HEK293 (cell line): ENCODE measurements around the gene NEMP1.

Experiments
- CTCF ChIA-PET: fragments of 350-600 bp; formaldehyde crosslinking; extraction: SDS; loops from one replicate; lab custom pipeline; 2021; ENCODE audit warnings: antibody characterized with exemption; lab: Yijun Ruan, JAX
- POLR2A ChIA-PET: fragments of 300-600 bp; formaldehyde crosslinking; extraction: SDS; loops from one replicate; lab custom pipeline; 2020; ENCODE audit warnings: antibody characterized with exemption, inconsistent platforms; lab: Yijun Ruan, JAX
- H3K27ac ChIP-seq: fragments of 200-500 bp; sonication (Bioruptor generic); 2 replicates; pipeline ENCODE4 v1.5.1; 2014; ENCODE audit warnings: low read depth, low read length, control low read depth, inconsistent platforms; ENCODE audit errors: extremely low read depth
- H3K36me3 ChIP-seq, 2 experiments: fragments of 200-500 bp in 1 of 2; sonication (Bioruptor generic) in 1 of 2; 1 replicate in 1 of 2; 2 replicates in 1 of 2; pipeline ENCODE4 v1.5.1; 2014 to 2017; ENCODE audit warnings: inconsistent platforms in 2 of 2, low read length in 2 of 2; ENCODE audit not compliant: control insufficient read depth in 2 of 2, insufficient read depth in 1 of 2
- H3K4me1 ChIP-seq: fragments of 200-500 bp; sonication (Bioruptor generic); 2 replicates; pipeline ENCODE4 v1.5.1; 2014; ENCODE audit warnings: mild to moderate bottlenecking, low read length, inconsistent platforms; ENCODE audit not compliant: control insufficient read depth, insufficient read depth
- H3K4me3 ChIP-seq: 2 replicates; pipeline ENCODE4 v1.5.1; 2011; ENCODE audit warnings: low read depth, mild to moderate bottlenecking, control low read depth, low read length, moderate library complexity
- H3K9me3 ChIP-seq: fragments of 200-500 bp; sonication (Bioruptor generic); 2 replicates; pipeline ENCODE4 v1.5.1; 2014; ENCODE audit warnings: low read depth, low read length, inconsistent platforms; ENCODE audit not compliant: control insufficient read depth, insufficient read depth
- SP7 ChIP-seq: fragments of 450-650 bp; formaldehyde crosslinking; IDR thresholded peaks from 2 replicates; pipeline ENCODE4 v1.5.1; 2016; ENCODE audit warnings: missing biosample characterization, missing genetic modification characterization
- ZBTB8A ChIP-seq: fragments of 450-650 bp; formaldehyde crosslinking; IDR thresholded peaks from 2 replicates; pipeline ENCODE4 v1.5.1; 2016; ENCODE audit warnings: missing biosample characterization, missing genetic modification characterization
- ZFP41 ChIP-seq: fragments of 450-650 bp; formaldehyde crosslinking; IDR thresholded peaks from 2 replicates; pipeline ENCODE4 v1.5.1; 2016; ENCODE audit warnings: missing biosample characterization, missing genetic modification characterization, borderline replicate concordance
- ZNF132 ChIP-seq: fragments of 450-650 bp; formaldehyde crosslinking; IDR thresholded peaks from 2 replicates; pipeline ENCODE4 v1.5.1; 2017; ENCODE audit warnings: missing biosample characterization, missing genetic modification characterization, borderline replicate concordance
- ZNF140 ChIP-seq: fragments of 450-650 bp; formaldehyde crosslinking; IDR thresholded peaks from 2 replicates; pipeline ENCODE4 v1.5.1; 2016; ENCODE audit warnings: missing biosample characterization, missing genetic modification characterization
- ZNF155 ChIP-seq: fragments of 450-650 bp; formaldehyde crosslinking; IDR thresholded peaks from 2 replicates; pipeline ENCODE4 v1.5.1; 2016; ENCODE audit warnings: missing biosample characterization, missing genetic modification characterization
- ZNF169 ChIP-seq: fragments of 450-650 bp; formaldehyde crosslinking; IDR thresholded peaks from 2 replicates; pipeline ENCODE4 v1.5.1; 2016; ENCODE audit warnings: missing biosample characterization, missing genetic modification characterization
- ZNF2 ChIP-seq: fragments of 450-650 bp; formaldehyde crosslinking; IDR thresholded peaks from 2 replicates; pipeline ENCODE4 v1.5.1; 2016; ENCODE audit warnings: missing biosample characterization, missing genetic modification characterization
- ZNF292 ChIP-seq: fragments of 450-650 bp; formaldehyde crosslinking; IDR thresholded peaks from 2 replicates; pipeline ENCODE4 v1.5.1; 2016; ENCODE audit warnings: low read depth, missing biosample characterization, missing genetic modification characterization, borderline replicate concordance
- ZNF362 ChIP-seq: fragments of 450-650 bp; formaldehyde crosslinking; IDR thresholded peaks from 2 replicates; pipeline ENCODE4 v1.5.1; 2016; ENCODE audit warnings: missing biosample characterization, missing genetic modification characterization
- ZNF501 ChIP-seq: fragments of 450-650 bp; formaldehyde crosslinking; IDR thresholded peaks from 2 replicates; pipeline ENCODE4 v1.5.1; 2016; ENCODE audit warnings: missing biosample characterization, missing genetic modification characterization
- ZNF544 ChIP-seq: fragments of 450-650 bp; formaldehyde crosslinking; IDR thresholded peaks from 2 replicates; pipeline ENCODE4 v1.5.0; 2017; ENCODE audit warnings: missing biosample characterization, missing genetic modification characterization
- ZNF585B ChIP-seq: fragments of 450-650 bp; formaldehyde crosslinking; IDR thresholded peaks from 2 replicates; pipeline ENCODE4 v1.5.1; 2016; ENCODE audit warnings: missing biosample characterization, missing genetic modification characterization
- ZNF621 ChIP-seq: fragments of 450-650 bp; formaldehyde crosslinking; IDR thresholded peaks from 2 replicates; pipeline ENCODE4 v1.5.1; 2017; ENCODE audit warnings: missing biosample characterization, missing genetic modification characterization
- ZNF629 ChIP-seq: fragments of 450-650 bp; formaldehyde crosslinking; IDR thresholded peaks from 2 replicates; pipeline ENCODE4 v1.5.1; 2017; ENCODE audit warnings: missing biosample characterization, missing genetic modification characterization
- ZNF654 ChIP-seq: fragments of 450-650 bp; formaldehyde crosslinking; IDR thresholded peaks from 2 replicates; pipeline ENCODE4 v1.5.1; 2016; ENCODE audit warnings: low read depth, missing biosample characterization, missing genetic modification characterization
- ZNF660 ChIP-seq: fragments of 450-650 bp; IDR thresholded peaks from 2 replicates; pipeline ENCODE4 v1.5.1; 2018; ENCODE audit warnings: missing biosample characterization, mild to moderate bottlenecking, missing genetic modification characterization
- ZNF664 ChIP-seq: fragments of 450-650 bp; formaldehyde crosslinking; IDR thresholded peaks from 2 replicates; pipeline ENCODE4 v1.5.1; 2016; ENCODE audit warnings: missing biosample characterization, missing genetic modification characterization
- ZNF768 ChIP-seq: fragments of 450-650 bp; formaldehyde crosslinking; IDR thresholded peaks from 2 replicates; pipeline ENCODE4 v1.5.1; 2018; ENCODE audit warnings: missing biosample characterization, mild to moderate bottlenecking, missing genetic modification characterization
- TF ChIP-seq, protein P1 (sequence below): fragments of 450-650 bp; formaldehyde crosslinking; IDR thresholded peaks from 2 replicates; pipeline ENCODE4 v1.5.1; 2016; ENCODE audit warnings: missing biosample characterization, missing genetic modification characterization
- TF ChIP-seq, protein P2 (sequence below): fragments of 450-650 bp; formaldehyde crosslinking; IDR thresholded peaks from 2 replicates; pipeline ENCODE4 v1.5.1; 2016; ENCODE audit warnings: missing biosample characterization, missing genetic modification characterization
- TF ChIP-seq, protein P3 (sequence below): fragments of 450-650 bp; formaldehyde crosslinking; IDR thresholded peaks from 2 replicates; pipeline ENCODE4 v1.5.1; 2017; ENCODE audit warnings: missing biosample characterization, missing genetic modification characterization

Gene NEMP1

DNA sequence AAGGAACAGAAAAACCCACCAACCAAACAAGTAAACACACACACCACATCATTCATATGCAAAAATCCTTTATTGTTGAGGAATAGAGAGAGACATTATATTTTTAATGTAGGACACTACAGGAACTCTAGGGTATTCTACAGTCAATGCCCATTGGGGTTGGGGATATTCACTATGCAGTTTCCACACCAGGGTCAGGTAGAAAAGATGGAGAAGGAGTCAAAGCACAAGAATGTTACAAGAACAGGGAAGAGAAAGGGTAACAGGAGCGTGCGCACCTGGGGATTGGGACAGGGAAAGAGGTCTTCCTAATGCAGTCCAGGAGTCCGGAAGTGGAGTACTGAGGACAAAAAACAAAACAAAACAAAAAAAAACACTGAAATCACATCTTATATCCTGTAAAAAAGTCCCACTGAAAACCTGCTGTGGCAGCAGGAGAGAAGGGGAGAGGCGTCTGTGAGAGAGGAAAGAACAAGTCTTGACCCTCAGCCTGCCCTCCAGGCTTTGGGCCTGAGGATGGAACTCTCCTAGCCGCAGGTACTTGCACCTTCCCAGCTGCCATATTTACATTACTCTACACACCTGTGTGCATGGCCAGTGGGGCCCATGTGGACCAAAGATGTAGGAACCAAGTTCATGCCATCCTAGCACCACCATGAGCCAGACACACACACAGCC, 68.5 kb downstream of the NEMP1 start:
- CTCF ChIA-PET: interaction anchor here (1.2 to 1.7 kb wide), 6 partner anchors 8 to 102 kb away, joined by 3 to 10 read pairs (median 6); no protein-coding TSS in a partner anchor
- H3K36me3 ChIP-seq: no peaks in the 10 kb centered on the region
- TF ChIP-seq ZFP41 (tag by site-specific recombination) (no peak), ZNF140 (no peak), ZNF768 (no peak), ZNF2 (tag by site-specific recombination) (no peak), ZNF629 (tag by site-specific recombination) (no peak), ZNF544 (tag by site-specific recombination) (no peak), ZNF292 (tag by site-specific recombination) (no peak), ZNF169 (tag by site-specific recombination) (no peak), ZNF155 (tag by site-specific recombination) (no peak)
- TF ChIP-seq, protein P1, sequence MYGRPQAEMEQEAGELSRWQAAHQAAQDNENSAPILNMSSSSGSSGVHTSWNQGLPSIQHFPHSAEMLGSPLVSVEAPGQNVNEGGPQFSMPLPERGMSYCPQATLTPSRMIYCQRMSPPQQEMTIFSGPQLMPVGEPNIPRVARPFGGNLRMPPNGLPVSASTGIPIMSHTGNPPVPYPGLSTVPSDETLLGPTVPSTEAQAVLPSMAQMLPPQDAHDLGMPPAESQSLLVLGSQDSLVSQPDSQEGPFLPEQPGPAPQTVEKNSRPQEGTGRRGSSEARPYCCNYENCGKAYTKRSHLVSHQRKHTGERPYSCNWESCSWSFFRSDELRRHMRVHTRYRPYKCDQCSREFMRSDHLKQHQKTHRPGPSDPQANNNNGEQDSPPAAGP (tag by site-specific recombination): no peak
- TF ChIP-seq, all 188 proteins: peak for 0
- no peak overlapping the region for H3K27ac ChIP-seq
- peaks cover 4% of the 10 kb centered on the region; the same call in 1 of the 2 replicates for H3K4me1 ChIP-seq
- H3K4me3 ChIP-seq: no peak overlapping the region
- no peaks in the 10 kb centered on the region for H3K9me3 ChIP-seq
- POLR2A ChIA-PET: no interaction called here

DNA sequence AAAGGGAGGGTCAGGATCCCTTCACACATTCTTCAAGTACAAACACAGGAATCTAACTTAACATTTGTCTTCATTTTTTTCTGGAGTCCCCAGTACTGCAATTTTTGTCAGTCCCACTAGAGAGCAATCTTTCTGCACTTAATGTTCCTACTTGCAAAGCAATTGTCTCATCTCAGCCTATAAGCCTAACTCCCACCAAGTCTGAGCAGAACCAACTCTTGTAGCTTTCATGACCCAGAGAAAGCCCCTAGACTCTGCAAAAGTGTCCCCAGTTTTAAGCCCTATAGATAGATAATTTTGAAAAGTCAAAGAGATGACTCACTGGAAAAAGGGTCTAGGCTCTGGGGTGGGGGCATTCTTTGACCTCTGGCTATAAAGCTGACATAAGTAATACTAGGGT, 70.4 kb downstream of the NEMP1 start:
- POLR2A ChIA-PET: interaction anchor here (0.9 to 1.1 kb wide), 2 partner anchors 51 to 53 kb away, joined by 3 to 7 read pairs; no protein-coding TSS in a partner anchor
- H3K4me3 ChIP-seq: no peak overlapping the region
- H3K9me3 ChIP-seq: no peaks in the 10 kb centered on the region
- H3K27ac ChIP-seq: no peak overlapping the region
- CTCF ChIA-PET: interaction anchor here (0.5 to 5.5 kb wide), 32 partner anchors 9 to 406 kb away, joined by 3 to 74 read pairs (median 4); partner anchors contain the start of genes MYO1A, STAT6 and TAC3
- peaks cover 11 to 18% of the 10 kb centered on the region in 2 experiments for H3K36me3 ChIP-seq
- TF ChIP-seq ZNF362 (tag by site-specific recombination): no peak
- TF ChIP-seq, protein P2, sequence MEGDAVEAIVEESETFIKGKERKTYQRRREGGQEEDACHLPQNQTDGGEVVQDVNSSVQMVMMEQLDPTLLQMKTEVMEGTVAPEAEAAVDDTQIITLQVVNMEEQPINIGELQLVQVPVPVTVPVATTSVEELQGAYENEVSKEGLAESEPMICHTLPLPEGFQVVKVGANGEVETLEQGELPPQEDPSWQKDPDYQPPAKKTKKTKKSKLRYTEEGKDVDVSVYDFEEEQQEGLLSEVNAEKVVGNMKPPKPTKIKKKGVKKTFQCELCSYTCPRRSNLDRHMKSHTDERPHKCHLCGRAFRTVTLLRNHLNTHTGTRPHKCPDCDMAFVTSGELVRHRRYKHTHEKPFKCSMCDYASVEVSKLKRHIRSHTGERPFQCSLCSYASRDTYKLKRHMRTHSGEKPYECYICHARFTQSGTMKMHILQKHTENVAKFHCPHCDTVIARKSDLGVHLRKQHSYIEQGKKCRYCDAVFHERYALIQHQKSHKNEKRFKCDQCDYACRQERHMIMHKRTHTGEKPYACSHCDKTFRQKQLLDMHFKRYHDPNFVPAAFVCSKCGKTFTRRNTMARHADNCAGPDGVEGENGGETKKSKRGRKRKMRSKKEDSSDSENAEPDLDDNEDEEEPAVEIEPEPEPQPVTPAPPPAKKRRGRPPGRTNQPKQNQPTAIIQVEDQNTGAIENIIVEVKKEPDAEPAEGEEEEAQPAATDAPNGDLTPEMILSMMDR: peak; percentile 51; the same call in 1 of the 2 replicates
- no peak for TF ChIP-seq ZNF621 (tag by site-specific recombination)
- 0 out of 2 replicates have a peak, but pooled peaks have one; percentile 25 for TF ChIP-seq SP7 (tag by site-specific recombination)
- no peak for TF ChIP-seq ZFP41 (tag by site-specific recombination)
- TF ChIP-seq ZNF501 (tag by site-specific recombination): peak; percentile 5; the same call in 1 of the 2 replicates
- TF ChIP-seq ZNF585B (tag by site-specific recombination): no peak
- TF ChIP-seq, protein P3, sequence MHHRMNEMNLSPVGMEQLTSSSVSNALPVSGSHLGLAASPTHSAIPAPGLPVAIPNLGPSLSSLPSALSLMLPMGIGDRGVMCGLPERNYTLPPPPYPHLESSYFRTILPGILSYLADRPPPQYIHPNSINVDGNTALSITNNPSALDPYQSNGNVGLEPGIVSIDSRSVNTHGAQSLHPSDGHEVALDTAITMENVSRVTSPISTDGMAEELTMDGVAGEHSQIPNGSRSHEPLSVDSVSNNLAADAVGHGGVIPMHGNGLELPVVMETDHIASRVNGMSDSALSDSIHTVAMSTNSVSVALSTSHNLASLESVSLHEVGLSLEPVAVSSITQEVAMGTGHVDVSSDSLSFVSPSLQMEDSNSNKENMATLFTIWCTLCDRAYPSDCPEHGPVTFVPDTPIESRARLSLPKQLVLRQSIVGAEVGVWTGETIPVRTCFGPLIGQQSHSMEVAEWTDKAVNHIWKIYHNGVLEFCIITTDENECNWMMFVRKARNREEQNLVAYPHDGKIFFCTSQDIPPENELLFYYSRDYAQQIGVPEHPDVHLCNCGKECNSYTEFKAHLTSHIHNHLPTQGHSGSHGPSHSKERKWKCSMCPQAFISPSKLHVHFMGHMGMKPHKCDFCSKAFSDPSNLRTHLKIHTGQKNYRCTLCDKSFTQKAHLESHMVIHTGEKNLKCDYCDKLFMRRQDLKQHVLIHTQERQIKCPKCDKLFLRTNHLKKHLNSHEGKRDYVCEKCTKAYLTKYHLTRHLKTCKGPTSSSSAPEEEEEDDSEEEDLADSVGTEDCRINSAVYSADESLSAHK (tag by site-specific recombination): no peak
- TF ChIP-seq, protein P1 (tag by site-specific recombination): no peak
- 0 out of 2 replicates have a peak, but pooled peaks have one; percentile 8 for TF ChIP-seq ZBTB8A (tag by site-specific recombination)
- TF ChIP-seq ZNF155 (tag by site-specific recombination): no peak
- TF ChIP-seq ZNF132 (tag by site-specific recombination): no peak
- TF ChIP-seq ZNF654 (tag by site-specific recombination): peak; percentile 84
- 0 out of 2 replicates have a peak, but pooled peaks have one; percentile 16 for TF ChIP-seq ZNF660 (tag by site-specific recombination)
- no peak for TF ChIP-seq ZNF664 (tag by site-specific recombination)
- H3K4me1 ChIP-seq: peaks cover 4% of the 10 kb centered on the region; the same call in 1 of the 2 replicates
